B cell (primary cell): Measurements from ENCODE around the gene GRM4. TPM values are rescaled to one million over a fixed set of nuclear protein-coding genes. Genes with fewer than 3 reads are reported as not detected.

ENCODE experiments used
- ATAC-seq: fragments of 200-7000 bp; cut with Tn5 transposase; one replicate; pipeline ENCODE4 v1.10.0; 2021; ENCODE audit warnings: low read depth, mild to moderate bottlenecking, moderate number of reproducible peaks, moderate library complexity
- CTCF ChIA-PET: fragments of 350-600 bp; sonication (Branson Sonifier 250); formaldehyde crosslinking; loops from one replicate; lab custom pipeline; 2021; ENCODE audit warnings: antibody characterized with exemption, inconsistent platforms; lab: Charles Lee
- POLR2A ChIA-PET: fragments of 350-600 bp; sonication (Branson Sonifier 250); formaldehyde crosslinking; loops from one replicate; lab custom pipeline; 2021; ENCODE audit warnings: antibody characterized with exemption; lab: Charles Lee
- DNase-seq: peaks from one replicate; pipeline ENCODE4 v3.0.0; 2013
- H2AFZ ChIP-seq: 2 replicates; pipeline ENCODE4 v1.6.1; 2012; ENCODE audit warnings: mild to moderate bottlenecking, low read depth, low read length; ENCODE audit not compliant: insufficient read depth, poor library complexity, severe bottlenecking
- H3K27ac ChIP-seq, 2 donors: 1 replicate in 1 of 2; 2 replicates in 1 of 2; pipeline ENCODE4 v1.5.1; 2012 to 2013; ENCODE audit warnings: low read length in 2 of 2, mild to moderate bottlenecking in 2 of 2, moderate library complexity in 1 of 2
- H3K27me3 ChIP-seq, 4 experiments: fragments of 200-600 bp in 1 of 4; sonication (generic) in 1 of 4; replicated peaks in 1 of 4; 1 replicate in 2 of 4; 2 replicates in 2 of 4; pipeline versions ENCODE4 v1.6.1 to v1.7.0; 2013 to 2016; ENCODE audit warnings: low read length in 3 of 4, mild to moderate bottlenecking in 2 of 4, mixed read lengths in 1 of 4, moderate library complexity in 1 of 4; ENCODE audit not compliant: insufficient read depth in 4 of 4, control insufficient read depth in 3 of 4; ENCODE audit errors: control extremely low read depth in 1 of 4
- H3K36me3 ChIP-seq, 2 experiments: replicated peaks in 1 of 2; 1 replicate in 1 of 2; 2 replicates in 1 of 2; pipeline versions ENCODE4 v1.6.1 to v1.7.1; 2013; ENCODE audit warnings: low read length in 1 of 2; ENCODE audit not compliant: insufficient read depth in 2 of 2, control insufficient read depth in 1 of 2; ENCODE audit errors: control extremely low read depth in 1 of 2, extremely low read depth in 1 of 2
- H3K4me1 ChIP-seq, 2 donors: fragments of 200-600 bp in 1 of 2; sonication (generic) in 1 of 2; 1 replicate in 1 of 2; 2 replicates in 1 of 2; pipeline versions ENCODE4 v1.5.1 to v1.6.1; 2013 to 2017; ENCODE audit warnings: low read length in 2 of 2; ENCODE audit not compliant: control insufficient read depth in 2 of 2, insufficient read depth in 2 of 2
- H3K4me2 ChIP-seq: replicated peaks from 2 replicates; pipeline ENCODE3; 2012; ENCODE audit warnings: mild to moderate bottlenecking, low read depth, low read length; ENCODE audit not compliant: poor library complexity, severe bottlenecking
- H3K4me3 ChIP-seq, 5 experiments: fragments of 200-600 bp in 1 of 5; sonication (generic) in 1 of 5; 1 replicate in 3 of 5; 2 replicates in 2 of 5; pipeline versions ENCODE4 v1.5.1 to v1.7.0; 2011 to 2016; ENCODE audit warnings: low read length in 4 of 5, mild to moderate bottlenecking in 4 of 5, low read depth in 2 of 5, control low read depth in 1 of 5, moderate library complexity in 1 of 5; ENCODE audit not compliant: insufficient read depth in 1 of 5; ENCODE audit errors: control extremely low read depth in 1 of 5, extremely low read depth in 1 of 5
- H3K79me2 ChIP-seq: fragments of 200-600 bp; sonication (generic); one replicate; pipeline ENCODE4 v1.6.0; 2016; ENCODE audit warnings: low read length; ENCODE audit not compliant: control insufficient read depth, insufficient read depth
- H3K9ac ChIP-seq: fragments of 200-600 bp; sonication (generic); 2 replicates; pipeline ENCODE4 v1.6.1; 2017; ENCODE audit warnings: mild to moderate bottlenecking, low read length, moderate library complexity
- H3K9me3 ChIP-seq, 3 donors: one replicate each; pipeline versions ENCODE4 v1.6.1 to v1.7.1; 2013; ENCODE audit warnings: low read length in 2 of 3; ENCODE audit not compliant: control insufficient read depth in 2 of 3, insufficient read depth in 1 of 3; ENCODE audit errors: control extremely low read depth in 1 of 3
- H4K20me1 ChIP-seq: 2 replicates; pipeline ENCODE4 v1.6.0; 2012; ENCODE audit warnings: mild to moderate bottlenecking, low read length; ENCODE audit not compliant: insufficient read depth, control insufficient read depth, poor library complexity, severe bottlenecking
- H3K27ac Mint-ChIP-seq: one replicate; pipeline ENCODE4 v1.8.0; 2021; ENCODE audit warnings: mixed read lengths
- H3K27me3 Mint-ChIP-seq: one replicate; pipeline ENCODE4 v1.8.0; 2021; ENCODE audit warnings: mixed read lengths
- H3K4me1 Mint-ChIP-seq: one replicate; pipeline ENCODE4 v1.8.0; 2021; ENCODE audit warnings: mixed read lengths
- H3K4me3 Mint-ChIP-seq: one replicate; pipeline ENCODE4 v1.8.0; 2021; ENCODE audit warnings: mixed read lengths
- H3K9me3 Mint-ChIP-seq: one replicate; pipeline ENCODE4 v1.8.0; 2022; ENCODE audit warnings: mixed read lengths; ENCODE audit not compliant: insufficient read depth
- EZH2 ChIP-seq: IDR thresholded peaks from 2 replicates; pipeline ENCODE4 v1.6.1; 2012; ENCODE audit warnings: borderline replicate concordance, low read depth, mild to moderate bottlenecking, moderate library complexity, low read length; ENCODE audit not compliant: insufficient read depth, poor library complexity, severe bottlenecking
- WGBS: methylation state at CpG from one replicate; pipeline ENCODE4 v1.1.5; 2013; ENCODE audit warnings: missing lambda C conversion rate; ENCODE audit not compliant: insufficient coverage; 5-methylcytosine and 5-hydroxymethylcytosine counted together
- intact Hi-C: fragments of 100-400 bp; cut with micrococcal nuclease; formaldehyde crosslinking; loops from one replicate; pipeline ENCODE4 v1.10.0; 2022
- polyA plus RNA-seq: library from polyadenylated mRNA; depleted of rRNA; stranded (reverse); fragments of >200 nt; gene quantifications from 2 replicates; pipeline ENCODE4 v1.2.3, GENCODE V29; 2012
- total RNA-seq, 2 donors: library from RNA; stranded (reverse); fragments of 120-200 nt in 1 of 2; gene quantifications; 1 replicate in 1 of 2; 2 replicates in 1 of 2; pipeline versions ENCODE4 v1.2.3 to v1.2.4, GENCODE V29; 2013 to 2022
- TF ChIP-seq, protein P1 (sequence below): fragments of 200-600 bp; IDR thresholded peaks from one replicate; pipeline ENCODE4 v1.8.0; 2022; ENCODE audit warnings: antibody characterized with exemption, mild to moderate bottlenecking

The GRM4 gene
- total and polyA plus RNA-seq, 2 donors (not counting 1 experiment from before 2014, with no cell fraction given), result 0.04 TPM; not detected in 1

DNA sequence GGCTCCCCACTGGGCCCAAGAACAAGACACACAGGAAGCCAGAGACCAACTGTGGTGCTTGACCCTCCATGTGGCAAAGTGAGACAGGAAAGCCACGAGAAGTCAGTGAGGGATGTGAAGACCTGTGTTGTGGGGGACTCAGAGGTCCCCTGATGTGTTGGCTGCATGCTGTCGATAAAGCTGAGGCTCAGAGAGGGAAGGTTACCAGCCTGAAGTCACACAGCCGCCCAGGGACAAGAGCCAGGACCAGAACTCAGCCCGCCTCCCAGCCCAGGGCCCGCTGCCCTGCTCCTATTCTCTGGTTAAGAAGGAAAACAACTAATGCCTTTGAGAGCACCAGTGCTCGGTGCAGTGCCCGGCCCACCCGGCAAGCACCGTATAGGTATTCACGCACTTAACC lies 63.5 kb downstream of the GRM4 start:
- intact Hi-C loops, result no loop called here
- WGBS, result 82% methylated on average over 9 of the region's 10 CpGs
- Histone ChIP-seq H3K9ac (no peak overlapping the region), H3K36me3 (no peaks in the 10 kb centered on the region), H3K4me1 (no peaks in the 10 kb centered on the region), H3K79me2 (no peaks in the 10 kb centered on the region), H4K20me1 (no peaks in the 10 kb centered on the region), H3K4me2 (no peak overlapping the region), H3K27ac (no peak overlapping the region), H2AFZ (no peak overlapping the region), H3K9me3 (no peaks in the 10 kb centered on the region), H3K27me3 (no peaks in the 10 kb centered on the region), H3K4me3 (no peak overlapping the region)
- ChIA-PET POLR2A (no interaction called here), CTCF (no interaction called here)
- Mint-ChIP-seq H3K4me3 (no peak overlapping the region), H3K4me1 (no peaks in the 10 kb centered on the region), H3K27ac (no peak overlapping the region), H3K9me3 (no peaks in the 10 kb centered on the region), H3K27me3 (peaks cover 5% of the 10 kb centered on the region)
- TF ChIP-seq, protein P1, sequence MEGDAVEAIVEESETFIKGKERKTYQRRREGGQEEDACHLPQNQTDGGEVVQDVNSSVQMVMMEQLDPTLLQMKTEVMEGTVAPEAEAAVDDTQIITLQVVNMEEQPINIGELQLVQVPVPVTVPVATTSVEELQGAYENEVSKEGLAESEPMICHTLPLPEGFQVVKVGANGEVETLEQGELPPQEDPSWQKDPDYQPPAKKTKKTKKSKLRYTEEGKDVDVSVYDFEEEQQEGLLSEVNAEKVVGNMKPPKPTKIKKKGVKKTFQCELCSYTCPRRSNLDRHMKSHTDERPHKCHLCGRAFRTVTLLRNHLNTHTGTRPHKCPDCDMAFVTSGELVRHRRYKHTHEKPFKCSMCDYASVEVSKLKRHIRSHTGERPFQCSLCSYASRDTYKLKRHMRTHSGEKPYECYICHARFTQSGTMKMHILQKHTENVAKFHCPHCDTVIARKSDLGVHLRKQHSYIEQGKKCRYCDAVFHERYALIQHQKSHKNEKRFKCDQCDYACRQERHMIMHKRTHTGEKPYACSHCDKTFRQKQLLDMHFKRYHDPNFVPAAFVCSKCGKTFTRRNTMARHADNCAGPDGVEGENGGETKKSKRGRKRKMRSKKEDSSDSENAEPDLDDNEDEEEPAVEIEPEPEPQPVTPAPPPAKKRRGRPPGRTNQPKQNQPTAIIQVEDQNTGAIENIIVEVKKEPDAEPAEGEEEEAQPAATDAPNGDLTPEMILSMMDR, result no peak
- TF ChIP-seq EZH2, result no peak
- ATAC-seq (no peak), DNase-seq (no peak)

DNA sequence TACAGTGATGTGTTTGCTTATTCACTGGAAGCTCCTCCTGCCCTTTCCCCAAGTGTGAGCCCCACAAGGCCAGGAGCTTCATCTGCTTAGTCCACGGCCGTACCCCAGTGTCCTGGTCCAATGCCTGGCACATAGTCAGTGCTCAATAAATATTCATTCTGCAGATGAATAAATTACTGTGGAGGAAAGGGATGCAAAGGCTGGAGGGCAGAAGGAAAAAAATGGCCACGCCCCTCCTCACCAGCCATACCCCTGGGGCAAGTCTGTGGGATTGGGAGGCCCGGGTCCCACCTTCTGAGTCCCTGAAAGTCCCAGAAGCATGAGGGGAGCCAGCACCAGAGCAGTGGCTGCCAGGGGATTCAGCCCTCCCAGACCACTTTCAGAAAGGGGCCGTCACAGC lies 65.5 kb downstream of the GRM4 start:
- ChIA-PET CTCF (interaction anchor here (1.9 kb wide), 1 partner anchor 25 kb away, joined by 6 read pairs; no protein-coding TSS in a partner anchor), POLR2A (no interaction called here)
- H3K9me3 Mint-ChIP-seq, result no peaks in the 10 kb centered on the region
- DNase-seq (no peak), ATAC-seq (no peak)
- Histone ChIP-seq H3K36me3 (no peaks in the 10 kb centered on the region), H3K27ac (no peak overlapping the region), H3K4me3 (no peak overlapping the region), H3K4me1 (no peaks in the 10 kb centered on the region), H3K9me3 (no peaks in the 10 kb centered on the region), H3K27me3 (no peaks in the 10 kb centered on the region), H3K79me2 (no peaks in the 10 kb centered on the region), H2AFZ (no peak overlapping the region), H4K20me1 (no peaks in the 10 kb centered on the region), H3K9ac (no peak overlapping the region), H3K4me2 (no peak overlapping the region)
- H3K27me3 Mint-ChIP-seq, result peaks cover 10% of the 10 kb centered on the region
- H3K4me3 Mint-ChIP-seq, result no peak overlapping the region
- TF ChIP-seq, protein P1, result no peak
- no peak for TF ChIP-seq EZH2
- intact Hi-C loops, result no loop called here
- WGBS, result no CpG with 5 or more reads among the region's 5 CpGs
- H3K27ac Mint-ChIP-seq, result no peak overlapping the region
- no peaks in the 10 kb centered on the region for H3K4me1 Mint-ChIP-seq
